ENCODE data around the gene RAB27A. TPM values are rescaled to one million over a fixed set of nuclear protein-coding genes. Genes with fewer than 3 reads are reported as not detected.
A peak's percentile ranks its signal among the peaks of the same experiment; 100 is the strongest.

Gene RAB27A
- total and polyA plus RNA-seq, 9 of the 15 experiments (the other 6 are each of a cell fraction or from before 2014, with no cell fraction given): 31.5 to 171 (median 80.4) TPM

- peak in 2 of 3 experiments; percentile 9 to 13 for TF ChIP-seq YY1 (IDR thresholded peaks at IDR 0.05; ENCODE audit: borderline replicate concordance in 1 of 3, control insufficient read depth in 1 of 3, extremely low read depth in 1 of 3, insufficient read depth in 3 of 3, insufficient read length in 1 of 3, insufficient replicate concordance in 2 of 3, low read depth in 1 of 3, low read length in 2 of 3)
- TF ChIP-seq BRD9 (IDR thresholded peaks at IDR 0.05; ENCODE audit: low read depth, partially characterized antibody): peak; percentile 1
- TF ChIP-seq E2F1 (CRISPR knock-in tag; IDR thresholded peaks at IDR 0.05): 0 out of 2 replicates have a peak, but pooled peaks have one; percentile 17
- TF ChIP-seq, protein P1, sequence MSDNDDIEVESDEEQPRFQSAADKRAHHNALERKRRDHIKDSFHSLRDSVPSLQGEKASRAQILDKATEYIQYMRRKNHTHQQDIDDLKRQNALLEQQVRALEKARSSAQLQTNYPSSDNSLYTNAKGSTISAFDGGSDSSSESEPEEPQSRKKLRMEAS (CRISPR knock-in tag; IDR thresholded peaks at IDR 0.05): peak; percentile 86
- TF ChIP-seq RB1 (IDR thresholded peaks at IDR 0.05; ENCODE audit: low read depth): peak; percentile 56
- TF ChIP-seq L3MBTL2 (IDR thresholded peaks at IDR 0.05): peak; percentile 84
- TF ChIP-seq, protein P2, sequence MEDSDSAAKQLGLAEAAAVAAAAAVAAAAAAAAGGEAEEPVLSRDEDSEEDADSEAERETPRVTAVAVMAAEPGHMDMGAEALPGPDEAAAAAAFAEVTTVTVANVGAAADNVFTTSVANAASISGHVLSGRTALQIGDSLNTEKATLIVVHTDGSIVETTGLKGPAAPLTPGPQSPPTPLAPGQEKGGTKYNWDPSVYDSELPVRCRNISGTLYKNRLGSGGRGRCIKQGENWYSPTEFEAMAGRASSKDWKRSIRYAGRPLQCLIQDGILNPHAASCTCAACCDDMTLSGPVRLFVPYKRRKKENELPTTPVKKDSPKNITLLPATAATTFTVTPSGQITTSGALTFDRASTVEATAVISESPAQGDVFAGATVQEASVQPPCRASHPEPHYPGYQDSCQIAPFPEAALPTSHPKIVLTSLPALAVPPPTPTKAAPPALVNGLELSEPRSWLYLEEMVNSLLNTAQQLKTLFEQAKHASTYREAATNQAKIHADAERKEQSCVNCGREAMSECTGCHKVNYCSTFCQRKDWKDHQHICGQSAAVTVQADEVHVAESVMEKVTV (CRISPR knock-in tag; IDR thresholded peaks at IDR 0.05): peak; percentile 90
- TF ChIP-seq NR0B1 (IDR thresholded peaks at IDR 0.05; ENCODE audit: partially characterized antibody): no peak
- TF ChIP-seq CREM (IDR thresholded peaks at IDR 0.05; ENCODE audit: low read depth): 0 out of 2 replicates have a peak, but pooled peaks have one; percentile 15
- TF ChIP-seq, protein P3, sequence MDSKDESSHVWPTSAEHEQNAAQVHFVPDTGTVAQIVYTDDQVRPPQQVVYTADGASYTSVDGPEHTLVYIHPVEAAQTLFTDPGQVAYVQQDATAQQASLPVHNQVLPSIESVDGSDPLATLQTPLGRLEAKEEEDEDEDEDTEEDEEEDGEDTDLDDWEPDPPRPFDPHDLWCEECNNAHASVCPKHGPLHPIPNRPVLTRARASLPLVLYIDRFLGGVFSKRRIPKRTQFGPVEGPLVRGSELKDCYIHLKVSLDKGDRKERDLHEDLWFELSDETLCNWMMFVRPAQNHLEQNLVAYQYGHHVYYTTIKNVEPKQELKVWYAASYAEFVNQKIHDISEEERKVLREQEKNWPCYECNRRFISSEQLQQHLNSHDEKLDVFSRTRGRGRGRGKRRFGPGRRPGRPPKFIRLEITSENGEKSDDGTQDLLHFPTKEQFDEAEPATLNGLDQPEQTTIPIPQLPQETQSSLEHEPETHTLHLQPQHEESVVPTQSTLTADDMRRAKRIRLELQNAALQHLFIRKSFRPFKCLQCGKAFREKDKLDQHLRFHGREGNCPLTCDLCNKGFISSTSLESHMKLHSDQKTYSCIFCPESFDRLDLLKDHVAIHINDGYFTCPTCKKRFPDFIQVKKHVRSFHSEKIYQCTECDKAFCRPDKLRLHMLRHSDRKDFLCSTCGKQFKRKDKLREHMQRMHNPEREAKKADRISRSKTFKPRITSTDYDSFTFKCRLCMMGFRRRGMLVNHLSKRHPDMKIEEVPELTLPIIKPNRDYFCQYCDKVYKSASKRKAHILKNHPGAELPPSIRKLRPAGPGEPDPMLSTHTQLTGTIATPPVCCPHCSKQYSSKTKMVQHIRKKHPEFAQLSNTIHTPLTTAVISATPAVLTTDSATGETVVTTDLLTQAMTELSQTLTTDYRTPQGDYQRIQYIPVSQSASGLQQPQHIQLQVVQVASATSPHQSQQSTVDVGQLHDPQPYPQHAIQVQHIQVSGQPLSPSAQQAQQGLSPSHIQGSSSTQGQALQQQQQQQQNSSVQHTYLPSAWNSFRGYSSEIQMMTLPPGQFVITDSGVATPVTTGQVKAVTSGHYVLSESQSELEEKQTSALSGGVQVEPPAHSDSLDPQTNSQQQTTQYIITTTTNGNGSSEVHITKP (IDR thresholded peaks at IDR 0.05; ENCODE audit: partially characterized antibody): peak; percentile 62
- peak; percentile 1; the same call in 1 of the 2 replicates for TF ChIP-seq TOE1 (IDR thresholded peaks at IDR 0.05; ENCODE audit: borderline replicate concordance)
- TF ChIP-seq TOE1 (CRISPR knock-in tag; IDR thresholded peaks at IDR 0.05; ENCODE audit: borderline replicate concordance, low read depth): no peak
- TF ChIP-seq GTF2E2 (tag; IDR thresholded peaks at IDR 0.05): 0 out of 2 replicates have a peak, but pooled peaks have one; percentile 1
- peak in 1 of 2 experiments; percentile 50; a peak in 2 of 4 replicates for TF ChIP-seq NRF1 (conservative IDR thresholded peaks at IDR 0.05 in 1 of 2, IDR thresholded peaks at IDR 0.05 in 1 of 2)
- TF ChIP-seq, protein P4, sequence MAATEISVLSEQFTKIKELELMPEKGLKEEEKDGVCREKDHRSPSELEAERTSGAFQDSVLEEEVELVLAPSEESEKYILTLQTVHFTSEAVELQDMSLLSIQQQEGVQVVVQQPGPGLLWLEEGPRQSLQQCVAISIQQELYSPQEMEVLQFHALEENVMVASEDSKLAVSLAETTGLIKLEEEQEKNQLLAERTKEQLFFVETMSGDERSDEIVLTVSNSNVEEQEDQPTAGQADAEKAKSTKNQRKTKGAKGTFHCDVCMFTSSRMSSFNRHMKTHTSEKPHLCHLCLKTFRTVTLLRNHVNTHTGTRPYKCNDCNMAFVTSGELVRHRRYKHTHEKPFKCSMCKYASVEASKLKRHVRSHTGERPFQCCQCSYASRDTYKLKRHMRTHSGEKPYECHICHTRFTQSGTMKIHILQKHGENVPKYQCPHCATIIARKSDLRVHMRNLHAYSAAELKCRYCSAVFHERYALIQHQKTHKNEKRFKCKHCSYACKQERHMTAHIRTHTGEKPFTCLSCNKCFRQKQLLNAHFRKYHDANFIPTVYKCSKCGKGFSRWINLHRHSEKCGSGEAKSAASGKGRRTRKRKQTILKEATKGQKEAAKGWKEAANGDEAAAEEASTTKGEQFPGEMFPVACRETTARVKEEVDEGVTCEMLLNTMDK (IDR thresholded peaks at IDR 0.05; ENCODE audit: borderline replicate concordance, insufficient read depth, low read depth, low read length, poor library complexity, severe bottlenecking): no peak
Observed at GRCh38 chr15:55290528-55291057, 980 bp upstream of the RAB27A start (continued).
